GM23338 (cell line): ENCODE results near the gene DUSP10. TPM values are rescaled to one million over a fixed set of nuclear protein-coding genes. Genes with fewer than 3 reads are reported as not detected.

ENCODE experiments used
- ATAC-seq: fragments of 200-7000 bp; cut with Tn5 transposase; 3 replicates; pipeline ENCODE4 v1.9.1; 2020
- DNase-seq: peaks from one replicate; pipeline ENCODE4 v3.0.0-alpha.2; 2015; ENCODE audit warnings: low spot score
- H2AFZ ChIP-seq: fragments of 200-600 bp; sonication (generic); 2 replicates; pipeline ENCODE4 v1.8.0; 2016; ENCODE audit warnings: antibody characterized with exemption, mild to moderate bottlenecking, moderate library complexity
- H3F3A ChIP-seq: fragments of 200-600 bp; sonication (generic); replicated peaks from 2 replicates; pipeline ENCODE4 v1.8.0; 2017; ENCODE audit warnings: antibody characterized with exemption, mixed run types, low read depth
- H3K27ac ChIP-seq: fragments of 200-600 bp; sonication (generic); 2 replicates; pipeline ENCODE4 v1.6.1; 2016; ENCODE audit warnings: low read depth
- H3K27me3 ChIP-seq: fragments of 200-600 bp; sonication (generic); 2 replicates; pipeline ENCODE4 v1.8.0; 2016; ENCODE audit warnings: mild to moderate bottlenecking, mixed run types, moderate library complexity; ENCODE audit not compliant: insufficient read depth
- H3K36me3 ChIP-seq: fragments of 200-600 bp; sonication (generic); 2 replicates; pipeline ENCODE4 v1.8.0; 2016; ENCODE audit warnings: mild to moderate bottlenecking; ENCODE audit not compliant: insufficient read depth
- H3K4me1 ChIP-seq: fragments of 200-600 bp; sonication (generic); 2 replicates; pipeline ENCODE4 v1.8.0; 2016; ENCODE audit warnings: mild to moderate bottlenecking, moderate library complexity; ENCODE audit not compliant: insufficient read depth
- H3K4me2 ChIP-seq: fragments of 200-600 bp; sonication (generic); 2 replicates; pipeline ENCODE4 v1.7.1; 2017; ENCODE audit warnings: mixed run types
- H3K4me3 ChIP-seq: fragments of 200-600 bp; sonication (generic); 2 replicates; pipeline ENCODE4 v1.6.1; 2016; ENCODE audit warnings: mixed run types
- H3K79me2 ChIP-seq: fragments of 200-600 bp; sonication (generic); replicated peaks from 2 replicates; pipeline ENCODE4 v1.8.0; 2017; ENCODE audit warnings: mild to moderate bottlenecking; ENCODE audit not compliant: insufficient read depth
- H3K9me2 ChIP-seq: fragments of 200-600 bp; sonication (generic); 2 replicates; pipeline ENCODE4 v1.8.0; 2017; ENCODE audit not compliant: insufficient read depth
- H4K20me1 ChIP-seq: fragments of 200-600 bp; sonication (generic); replicated peaks from 2 replicates; pipeline ENCODE4 v1.8.0; 2017; ENCODE audit warnings: mild to moderate bottlenecking; ENCODE audit not compliant: insufficient read depth
- H3K27ac Mint-ChIP-seq: 2 replicates; pipeline ENCODE4 v1.8.0; 2020; ENCODE audit warnings: inconsistent platforms, mild to moderate bottlenecking, moderate library complexity, mixed read lengths
- H3K27me3 Mint-ChIP-seq: 3 replicates; pipeline ENCODE4 v1.8.0; 2022; ENCODE audit warnings: low read depth, mild to moderate bottlenecking, moderate library complexity, mixed read lengths, inconsistent platforms; ENCODE audit not compliant: insufficient read depth, poor library complexity
- H3K36me3 Mint-ChIP-seq: 3 replicates; pipeline ENCODE4 v1.8.0; 2021; ENCODE audit warnings: low read depth, mild to moderate bottlenecking, inconsistent platforms, moderate library complexity, mixed read lengths
- H3K4me1 Mint-ChIP-seq: 3 replicates; pipeline ENCODE4 v1.8.0; 2020; ENCODE audit warnings: mild to moderate bottlenecking, inconsistent platforms, mixed read lengths
- H3K4me3 Mint-ChIP-seq: 3 replicates; pipeline ENCODE4 v1.8.0; 2021; ENCODE audit warnings: moderate library complexity, mild to moderate bottlenecking, inconsistent platforms, mixed read lengths
- H3K9me3 Mint-ChIP-seq: 3 replicates; pipeline ENCODE4 v1.8.0; 2020; ENCODE audit warnings: moderate library complexity, mild to moderate bottlenecking, inconsistent platforms, mixed read lengths
- CREB1 ChIP-seq: fragments of 250-450 bp; sonication (Bioruptor Pico); IDR thresholded peaks from 2 replicates; pipeline ENCODE4 v1.5.0; 2020; ENCODE audit warnings: low read depth, mild to moderate bottlenecking, moderate library complexity
- EZH2 ChIP-seq: fragments of 200-600 bp; sonication (generic); IDR thresholded peaks from one replicate; pipeline ENCODE4 v1.8.0; 2017; ENCODE audit warnings: antibody characterized with exemption, mild to moderate bottlenecking, low read depth; ENCODE audit not compliant: unreplicated experiment
- EZH2phosphoT487 ChIP-seq: fragments of 200-600 bp; sonication (generic); IDR thresholded peaks from one replicate; pipeline ENCODE4 v1.8.1; 2018; ENCODE audit warnings: antibody characterized with exemption; ENCODE audit not compliant: unreplicated experiment
- JUNB ChIP-seq: IDR thresholded peaks from one replicate; pipeline ENCODE4 v1.6.1; 2016; ENCODE audit warnings: antibody characterized with exemption; ENCODE audit not compliant: unreplicated experiment
- NANOG ChIP-seq: IDR thresholded peaks from 2 replicates; pipeline ENCODE4 v1.6.1; 2016; ENCODE audit warnings: antibody characterized with exemption, borderline replicate concordance
- POLR2AphosphoS5 ChIP-seq: IDR thresholded peaks from 2 replicates; pipeline ENCODE4 v1.6.1; 2016; ENCODE audit warnings: antibody characterized with exemption, low read depth
- REST ChIP-seq: IDR thresholded peaks from one replicate; pipeline ENCODE4 v1.6.1; 2018; ENCODE audit warnings: antibody characterized with exemption; ENCODE audit not compliant: unreplicated experiment
- STAT1 ChIP-seq: IDR thresholded peaks from one replicate; pipeline ENCODE4 v1.6.1; 2016; ENCODE audit warnings: antibody characterized with exemption; ENCODE audit not compliant: unreplicated experiment
- ZNF114 ChIP-seq: fragments of 250-450 bp; sonication (Bioruptor Pico); IDR thresholded peaks from 2 replicates; pipeline ENCODE4 v1.5.0; 2020; ENCODE audit warnings: mild to moderate bottlenecking, moderate library complexity
- ZNF331 ChIP-seq: fragments of 250-450 bp; sonication (Bioruptor Pico); IDR thresholded peaks from 2 replicates; pipeline ENCODE4 v1.5.0; 2020; ENCODE audit warnings: low read depth, mild to moderate bottlenecking, moderate library complexity
- polyA plus RNA-seq: library from polyadenylated mRNA; unstranded; fragments of >200 nt; fragmentation: Nextera tagmentation; extraction: Ambion mirVana; gene quantifications from 2 replicates; pipeline ENCODE4 v1.2.1, GENCODE V29; 2016
- total RNA-seq: library from RNA; depleted of rRNA; stranded (reverse); fragments of >200 nt; shearing (Covaris generic); gene quantifications from 2 replicates; pipeline ENCODE4 v1.2.3, GENCODE V29; 2014

DUSP10 gene
- total and polyA plus RNA-seq, 2 experiments from 2014 or later: 1.5 to 1.6 TPM

- no peak overlapping the region for H3K4me2 ChIP-seq
- no peak overlapping the region for H3K4me3 ChIP-seq
- H3K27me3 Mint-ChIP-seq: no peaks in the 10 kb centered on the region
- no peak overlapping the region for H2AFZ ChIP-seq
- peaks cover 2% of the 10 kb centered on the region; the same call in 1 of the 3 replicates for H3K4me1 Mint-ChIP-seq
- no peaks in the 10 kb centered on the region for H3K36me3 ChIP-seq
- DNase-seq: no peak
- no peak for TF ChIP-seq EZH2
- no peak for TF ChIP-seq REST
- no peaks in the 10 kb centered on the region for H3F3A ChIP-seq
- H3K27ac ChIP-seq: no peak overlapping the region
- H3K9me2 ChIP-seq: peaks cover 4% of the 10 kb centered on the region
- no peaks in the 10 kb centered on the region for H3K36me3 Mint-ChIP-seq
- H3K4me3 Mint-ChIP-seq: no peak overlapping the region
- no peak overlapping the region for H3K27ac Mint-ChIP-seq
- H4K20me1 ChIP-seq: no peaks in the 10 kb centered on the region
- no peaks in the 10 kb centered on the region for H3K79me2 ChIP-seq
- no peak for ATAC-seq
- H3K27me3 ChIP-seq: no peaks in the 10 kb centered on the region
- H3K9me3 Mint-ChIP-seq: no peaks in the 10 kb centered on the region
- no peaks in the 10 kb centered on the region for H3K4me1 ChIP-seq
Measured at GRCh38 chr1:221778125-221778524, 36.2 kb upstream of the DUSP10 start.

GRCh38 chr1:221777431-221778072, 35.7 kb upstream of the DUSP10 start:
- Histone ChIP-seq H3F3A (no peaks in the 10 kb centered on the region), H3K79me2 (no peaks in the 10 kb centered on the region), H3K4me2 (no peak overlapping the region), H3K4me1 (no peaks in the 10 kb centered on the region), H3K9me2 (peaks cover 4% of the 10 kb centered on the region), H3K27ac (no peak overlapping the region), H3K27me3 (no peaks in the 10 kb centered on the region), H4K20me1 (no peaks in the 10 kb centered on the region), H3K4me3 (no peak overlapping the region), H2AFZ (no peak overlapping the region), H3K36me3 (no peaks in the 10 kb centered on the region)
- Mint-ChIP-seq H3K27me3 (no peaks in the 10 kb centered on the region), H3K27ac (no peak overlapping the region), H3K36me3 (no peaks in the 10 kb centered on the region), H3K4me3 (no peak overlapping the region), H3K9me3 (no peaks in the 10 kb centered on the region), H3K4me1 (peaks cover 2% of the 10 kb centered on the region; the same call in 1 of the 3 replicates)
- DNase-seq: no peak
- no peak for ATAC-seq
- TF ChIP-seq POLR2AphosphoS5 (no peak), NANOG (no peak), EZH2 (no peak), CREB1 (no peak), ZNF114 (CRISPR knock-in tag) (no peak), ZNF331 (CRISPR knock-in tag) (no peak), REST (no peak), EZH2phosphoT487 (no peak), JUNB (no peak), STAT1 (no peak)
